CD14-positive monocyte (primary cell): ENCODE results near the gene APOBEC4. TPM values are rescaled to one million over a fixed set of nuclear protein-coding genes. Genes with fewer than 3 reads are reported as not detected.

Experiments
- DNase-seq, 3 donors: peaks; one replicate each; pipeline ENCODE4 v3.0.0-alpha.2; 2011 to 2022
- H2AFZ ChIP-seq: 2 replicates; pipeline ENCODE4 v1.6.0; 2012; ENCODE audit warnings: mild to moderate bottlenecking, low read depth, low read length, inconsistent platforms; ENCODE audit not compliant: insufficient read depth, poor library complexity, severe bottlenecking
- H3K27ac ChIP-seq, 2 donors: 1 replicate in 1 of 2; 2 replicates in 1 of 2; pipeline ENCODE4 v1.5.1; 2012 to 2013; ENCODE audit warnings: low read length in 2 of 2, control low read depth in 1 of 2, inconsistent platforms in 1 of 2, low read depth in 1 of 2, mild to moderate bottlenecking in 1 of 2
- H3K27me3 ChIP-seq, 2 donors: one replicate each; pipeline versions ENCODE4 v1.6.0 to v1.6.1; 2011 to 2013; ENCODE audit warnings: low read length in 2 of 2; ENCODE audit not compliant: control insufficient read depth in 2 of 2, insufficient read depth in 2 of 2
- H3K36me3 ChIP-seq, 2 donors: replicated peaks in 1 of 2; 1 replicate in 1 of 2; 2 replicates in 1 of 2; pipeline versions ENCODE4 v1.5.1 to v1.6.1; 2012 to 2013; ENCODE audit warnings: low read length in 2 of 2, control low read depth in 1 of 2, inconsistent platforms in 1 of 2, mild to moderate bottlenecking in 1 of 2; ENCODE audit not compliant: insufficient read depth in 2 of 2, control insufficient read depth in 1 of 2
- H3K4me1 ChIP-seq, 2 donors: 1 replicate in 1 of 2; 2 replicates in 1 of 2; pipeline versions ENCODE4 v1.5.1 to v1.6.1; 2012 to 2013; ENCODE audit warnings: low read length in 2 of 2, control low read depth in 1 of 2, inconsistent platforms in 1 of 2, mild to moderate bottlenecking in 1 of 2, moderate library complexity in 1 of 2; ENCODE audit not compliant: insufficient read depth in 2 of 2, control insufficient read depth in 1 of 2
- H3K4me2 ChIP-seq: replicated peaks from 2 replicates; pipeline ENCODE3; 2012; ENCODE audit warnings: low read length, moderate library complexity, mild to moderate bottlenecking; ENCODE audit not compliant: poor library complexity, severe bottlenecking; ENCODE audit errors: extremely low read depth
- H3K4me3 ChIP-seq, 3 experiments: fragments of 200-600 bp in 1 of 3; sonication (generic) in 1 of 3; replicated peaks in 1 of 3; 1 replicate in 2 of 3; 2 replicates in 1 of 3; pipeline ENCODE4 v1.5.1; 2011 to 2013; ENCODE audit warnings: low read length in 3 of 3, mild to moderate bottlenecking in 3 of 3, control low read depth in 2 of 3, low read depth in 2 of 3, inconsistent platforms in 1 of 3, moderate library complexity in 1 of 3
- H3K79me2 ChIP-seq: 2 replicates; pipeline ENCODE4 v1.6.0; 2012; ENCODE audit warnings: mild to moderate bottlenecking, control low read depth, inconsistent platforms, low read length, moderate library complexity; ENCODE audit not compliant: insufficient read depth
- H3K9ac ChIP-seq: 2 replicates; pipeline ENCODE4 v1.6.0; 2017; ENCODE audit warnings: low read length, mild to moderate bottlenecking; ENCODE audit not compliant: insufficient read depth, poor library complexity, severe bottlenecking
- H3K9me3 ChIP-seq, 2 donors: replicated peaks in 1 of 2; 1 replicate in 1 of 2; 2 replicates in 1 of 2; pipeline versions ENCODE4 v1.5.1 to v1.6.1; 2012 to 2013; ENCODE audit warnings: low read length in 2 of 2, control low read depth in 1 of 2; ENCODE audit not compliant: control insufficient read depth in 1 of 2, insufficient read depth in 1 of 2
- H4K20me1 ChIP-seq: 2 replicates; pipeline ENCODE4 v1.6.0; 2012; ENCODE audit warnings: mild to moderate bottlenecking, low read length, control low read depth, moderate library complexity; ENCODE audit not compliant: insufficient read depth
- H3K27ac Mint-ChIP-seq, 7 donors: one replicate each; pipeline ENCODE4 v1.8.0; 2020; ENCODE audit warnings: mild to moderate bottlenecking in 7 of 7, mixed read lengths in 7 of 7, moderate library complexity in 6 of 7, inconsistent platforms in 2 of 7
- H3K27me3 Mint-ChIP-seq, 3 donors: one replicate each; pipeline ENCODE4 v1.8.0; 2021 to 2022; ENCODE audit warnings: low read depth in 3 of 3, mild to moderate bottlenecking in 3 of 3, mixed read lengths in 3 of 3, moderate library complexity in 3 of 3, inconsistent platforms in 1 of 3
- H3K36me3 Mint-ChIP-seq, 2 donors: one replicate each; pipeline ENCODE4 v1.8.0; 2020; ENCODE audit warnings: mixed read lengths in 2 of 2, inconsistent platforms in 1 of 2, mild to moderate bottlenecking in 1 of 2
- H3K4me1 Mint-ChIP-seq: one replicate; pipeline ENCODE4 v1.8.0; 2020; ENCODE audit warnings: mild to moderate bottlenecking, mixed read lengths
- H3K4me3 Mint-ChIP-seq, 2 donors: one replicate each; pipeline ENCODE4 v1.8.0; 2020; ENCODE audit warnings: mild to moderate bottlenecking in 2 of 2, mixed read lengths in 2 of 2, moderate library complexity in 1 of 2
- H3K9me3 Mint-ChIP-seq, 7 donors: one replicate each; pipeline ENCODE4 v1.8.0; 2020 to 2022; ENCODE audit warnings: mixed read lengths in 7 of 7, mild to moderate bottlenecking in 6 of 7, moderate library complexity in 6 of 7, inconsistent platforms in 2 of 7
- WGBS: methylation state at CpG from one replicate; pipeline ENCODE4 v1.1.5; 2013; ENCODE audit warnings: missing lambda C conversion rate; ENCODE audit not compliant: insufficient coverage; 5-methylcytosine and 5-hydroxymethylcytosine counted together
- intact Hi-C, 2 donors: fragments of 100-400 bp; cut with micrococcal nuclease; formaldehyde crosslinking; loops; one replicate each; pipeline versions ENCODE4 v1.15.0 to v1.15.1; 2023
- polyA plus RNA-seq, 3 donors: library from polyadenylated mRNA; depleted of rRNA in 1 of 3; unstranded in 2 of 3; stranded (reverse) in 1 of 3; fragments of 300-500 nt in 2 of 3; fragments of >200 nt in 1 of 3; fragmentation: Illumina TruSeq in 2 of 3; gene quantifications; 1 replicate in 2 of 3; 2 replicates in 1 of 3; pipeline ENCODE4 v1.2.3, GENCODE V29; 2012 to 2021
- TF ChIP-seq, protein P1 (sequence below): fragments of 200-600 bp; IDR thresholded peaks from one replicate; pipeline ENCODE4 v1.8.0; 2022; ENCODE audit warnings: antibody characterized with exemption, mild to moderate bottlenecking

The APOBEC4 gene
- polyA plus RNA-seq, 3 donors, result not detected

DNA sequence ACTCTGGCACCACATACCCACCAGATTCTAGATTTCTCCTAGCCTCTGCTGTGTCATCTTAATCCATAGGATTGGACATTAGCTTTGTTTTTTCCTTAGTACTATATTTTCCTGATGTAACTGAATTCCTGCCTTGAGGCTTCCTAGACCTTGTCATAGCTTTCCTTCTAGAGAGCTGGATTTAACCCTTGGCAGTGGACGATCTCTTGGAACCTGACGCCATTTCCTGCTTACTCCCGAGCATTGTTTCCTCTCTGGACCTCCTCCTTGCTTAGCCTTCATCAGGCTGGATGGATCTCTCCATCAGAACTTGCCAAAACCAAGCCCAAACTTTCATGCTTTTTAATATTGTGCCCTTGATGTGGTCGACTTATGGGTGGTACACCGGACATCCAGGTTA lies 1.5 kb downstream of the APOBEC4 start:
- Mint-ChIP-seq H3K4me1 (peaks cover 24% of the 10 kb centered on the region), H3K27ac (peak overlapping the region in 1 of 7 donors; percentile 62), H3K36me3 (no peaks in the 10 kb centered on the region), H3K4me3 (no peak overlapping the region), H3K27me3 (peaks cover 0 to 1% (median 0%) of the 10 kb centered on the region in 3 donors), H3K9me3 (no peaks in the 10 kb centered on the region)
- TF ChIP-seq, protein P1, sequence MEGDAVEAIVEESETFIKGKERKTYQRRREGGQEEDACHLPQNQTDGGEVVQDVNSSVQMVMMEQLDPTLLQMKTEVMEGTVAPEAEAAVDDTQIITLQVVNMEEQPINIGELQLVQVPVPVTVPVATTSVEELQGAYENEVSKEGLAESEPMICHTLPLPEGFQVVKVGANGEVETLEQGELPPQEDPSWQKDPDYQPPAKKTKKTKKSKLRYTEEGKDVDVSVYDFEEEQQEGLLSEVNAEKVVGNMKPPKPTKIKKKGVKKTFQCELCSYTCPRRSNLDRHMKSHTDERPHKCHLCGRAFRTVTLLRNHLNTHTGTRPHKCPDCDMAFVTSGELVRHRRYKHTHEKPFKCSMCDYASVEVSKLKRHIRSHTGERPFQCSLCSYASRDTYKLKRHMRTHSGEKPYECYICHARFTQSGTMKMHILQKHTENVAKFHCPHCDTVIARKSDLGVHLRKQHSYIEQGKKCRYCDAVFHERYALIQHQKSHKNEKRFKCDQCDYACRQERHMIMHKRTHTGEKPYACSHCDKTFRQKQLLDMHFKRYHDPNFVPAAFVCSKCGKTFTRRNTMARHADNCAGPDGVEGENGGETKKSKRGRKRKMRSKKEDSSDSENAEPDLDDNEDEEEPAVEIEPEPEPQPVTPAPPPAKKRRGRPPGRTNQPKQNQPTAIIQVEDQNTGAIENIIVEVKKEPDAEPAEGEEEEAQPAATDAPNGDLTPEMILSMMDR, result no peak
- Histone ChIP-seq H2AFZ (no peak overlapping the region), H3K36me3 (no peaks in the 10 kb centered on the region), H3K9me3 (no peaks in the 10 kb centered on the region), H4K20me1 (no peaks in the 10 kb centered on the region), H3K4me2 (no peak overlapping the region), H3K4me3 (no peak overlapping the region), H3K27ac (no peak overlapping the region), H3K79me2 (no peaks in the 10 kb centered on the region), H3K4me1 (peaks cover 16 to 18% of the 10 kb centered on the region in 2 donors), H3K27me3 (no peaks in the 10 kb centered on the region), H3K9ac (no peak overlapping the region)
- DNase-seq, result no peak
- 87% methylated on average over 4 of the region's 5 CpGs for WGBS
- intact Hi-C loops, result loop anchor here in 1 of 2 donors (5.0 kb wide), 1 partner anchor 266 kb away; no protein-coding TSS in a partner anchor

DNA sequence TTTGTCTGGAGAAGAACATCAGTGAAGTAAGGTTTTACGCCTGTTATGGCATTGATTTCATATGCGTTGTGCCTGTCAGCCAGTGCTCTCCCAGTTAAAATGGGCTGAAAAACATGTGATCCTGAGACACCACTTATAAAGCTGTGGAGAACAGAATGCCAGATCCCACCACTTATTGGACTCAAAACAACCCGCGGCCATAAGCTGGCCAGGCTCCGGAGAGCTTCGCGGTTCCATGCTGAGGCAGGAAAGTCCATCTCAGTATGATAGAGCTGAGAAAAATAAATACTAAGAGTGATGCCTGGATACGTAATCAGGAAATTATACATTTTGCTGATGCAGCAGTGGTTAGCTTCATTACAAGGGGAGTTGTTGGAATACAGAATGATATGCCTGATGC lies 5.1 kb downstream of the APOBEC4 start:
- Histone ChIP-seq H3K27ac (no peak overlapping the region), H3K36me3 (no peaks in the 10 kb centered on the region), H3K79me2 (no peaks in the 10 kb centered on the region), H2AFZ (no peak overlapping the region), H3K9ac (no peak overlapping the region), H3K4me2 (no peak overlapping the region), H4K20me1 (no peaks in the 10 kb centered on the region), H3K4me3 (no peak overlapping the region), H3K4me1 (peaks cover 17 to 18% of the 10 kb centered on the region in 2 donors), H3K9me3 (no peaks in the 10 kb centered on the region), H3K27me3 (no peaks in the 10 kb centered on the region)
- TF ChIP-seq, protein P1, result no peak
- Mint-ChIP-seq H3K36me3 (no peaks in the 10 kb centered on the region), H3K27me3 (no peaks in the 10 kb centered on the region), H3K4me1 (peaks cover 14% of the 10 kb centered on the region), H3K9me3 (no peaks in the 10 kb centered on the region), H3K27ac (no peak overlapping the region), H3K4me3 (no peak overlapping the region)
- intact Hi-C loops, result no loop called here
- WGBS, result 91% methylated on average over 4 of the region's 8 CpGs
- DNase-seq, result no peak
